Activated naive CD4-positive, alpha-beta T cell treated with anti-CD3 and anti-CD28 coated beads, Interleukin-2, amount 50 U/mL, for 24 hours (primary cell): Measurements from ENCODE around the gene RHOT2.

Experiments
- H3K27ac Mint-ChIP-seq: one replicate; pipeline ENCODE4 v1.8.0; 2021; ENCODE audit warnings: mild to moderate bottlenecking, mixed read lengths
- H3K27me3 Mint-ChIP-seq: one replicate; pipeline ENCODE4 v1.8.0; 2021; ENCODE audit warnings: mixed read lengths
- H3K36me3 Mint-ChIP-seq: one replicate; pipeline ENCODE4 v1.8.0; 2021; ENCODE audit warnings: mixed read lengths
- H3K4me1 Mint-ChIP-seq: one replicate; pipeline ENCODE4 v1.8.0; 2021; ENCODE audit warnings: mixed read lengths
- H3K4me3 Mint-ChIP-seq: one replicate; pipeline ENCODE4 v1.8.0; 2021; ENCODE audit warnings: mild to moderate bottlenecking, mixed read lengths
- H3K9me3 Mint-ChIP-seq: one replicate; pipeline ENCODE4 v1.8.0; 2021; ENCODE audit warnings: mixed read lengths

RHOT2 gene

DNA sequence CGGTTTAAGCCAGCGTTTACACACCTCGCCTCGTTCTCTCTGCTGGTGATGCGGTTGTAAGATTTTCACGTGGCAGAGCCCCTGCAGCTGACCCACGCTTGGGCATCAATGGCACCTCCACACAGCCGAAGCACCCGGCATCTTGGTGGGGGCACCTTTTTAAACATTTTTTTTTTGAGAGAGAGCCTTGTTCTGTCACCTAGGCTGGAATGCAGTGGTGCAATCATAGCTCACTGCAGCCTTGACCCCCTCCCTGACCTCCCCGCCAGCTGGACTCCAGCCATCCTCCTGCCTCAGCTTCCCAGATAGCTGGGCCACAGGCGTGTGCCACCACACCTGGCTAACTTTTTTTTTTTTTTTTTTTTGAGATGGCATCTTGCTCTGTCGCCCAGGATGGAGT is 13.9 kb upstream of the RHOT2 start:
- H3K27me3 Mint-ChIP-seq: no peaks in the 10 kb centered on the region

DNA sequence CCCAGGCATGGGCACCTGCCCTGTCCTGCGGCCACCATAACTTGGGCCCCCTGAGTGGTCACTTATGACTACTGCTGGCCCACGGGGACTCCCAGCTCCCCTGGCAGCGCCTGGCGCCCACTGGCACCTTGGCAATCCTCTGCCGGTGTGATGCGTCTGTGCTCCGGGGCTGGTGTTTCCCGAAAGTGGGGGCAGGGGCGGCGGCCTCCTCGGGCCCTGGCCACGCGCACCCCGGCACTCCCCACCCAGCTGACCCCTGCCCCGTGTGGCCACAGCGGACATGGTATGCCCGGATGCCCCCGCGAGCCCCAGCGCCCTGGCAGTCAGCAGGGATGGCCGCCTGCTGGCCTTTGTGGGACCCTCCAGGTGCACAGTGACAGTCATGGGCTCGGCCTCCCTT is 10.4 kb upstream of the RHOT2 start:
- no peaks in the 10 kb centered on the region for H3K27me3 Mint-ChIP-seq
- no peak overlapping the region for H3K27ac Mint-ChIP-seq
- peaks cover 6% of the 10 kb centered on the region for H3K4me1 Mint-ChIP-seq
- H3K36me3 Mint-ChIP-seq: no peaks in the 10 kb centered on the region
- no peaks in the 10 kb centered on the region for H3K9me3 Mint-ChIP-seq
- H3K4me3 Mint-ChIP-seq: no peak overlapping the region

More for the DNA sequence above, 13.9 kb upstream of the RHOT2 start:
- no peak overlapping the region for H3K27ac Mint-ChIP-seq
- no peak overlapping the region for H3K4me3 Mint-ChIP-seq
- H3K4me1 Mint-ChIP-seq: no peaks in the 10 kb centered on the region
- H3K9me3 Mint-ChIP-seq: no peaks in the 10 kb centered on the region
- no peaks in the 10 kb centered on the region for H3K36me3 Mint-ChIP-seq

DNA sequence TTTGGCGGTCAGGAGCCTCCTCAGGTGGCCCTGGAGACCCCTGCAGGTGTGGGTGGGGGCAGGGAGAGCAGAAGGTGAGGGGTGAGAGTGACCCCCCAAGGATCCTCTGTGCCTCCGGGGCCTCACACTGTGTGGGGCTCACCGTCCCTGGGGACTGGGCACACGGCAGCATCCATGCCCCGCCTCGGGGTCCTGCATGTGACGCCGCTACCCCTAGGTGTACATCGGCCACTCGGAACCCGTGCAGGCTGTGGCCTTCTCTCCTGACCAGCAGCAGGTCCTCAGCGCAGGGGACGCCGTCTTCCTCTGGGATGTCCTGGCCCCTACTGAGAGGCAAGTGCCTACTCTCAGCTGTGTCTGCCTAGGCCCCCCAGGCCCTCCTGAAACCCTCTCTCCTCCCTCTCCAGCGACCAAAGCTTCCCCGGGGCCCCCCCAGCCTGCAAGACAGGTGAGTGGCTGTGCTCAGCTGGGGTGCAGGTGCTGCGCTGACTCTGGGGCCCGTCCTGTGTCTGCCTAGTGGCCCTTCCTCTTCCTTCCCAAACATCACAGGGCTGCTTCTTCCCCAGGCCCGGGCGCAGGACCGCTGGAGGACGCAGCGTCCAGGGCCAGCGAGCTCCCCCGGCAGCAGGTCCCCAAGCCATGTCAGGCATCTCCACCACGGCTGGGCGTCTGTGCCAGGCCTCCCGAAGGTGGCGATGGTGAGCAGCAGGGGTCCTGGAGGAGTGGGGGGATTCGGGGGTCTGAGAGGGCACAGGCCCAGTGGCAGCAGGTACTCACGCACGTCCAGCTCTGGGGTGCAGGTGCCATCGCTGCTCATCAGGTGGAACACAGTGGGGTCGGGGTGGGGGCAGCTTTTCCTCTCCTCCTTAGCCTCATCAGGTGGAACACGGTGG is 9.0 kb upstream of the RHOT2 start:
- Mint-ChIP-seq H3K9me3 (no peaks in the 10 kb centered on the region), H3K4me1 (peaks cover 6% of the 10 kb centered on the region), H3K4me3 (no peak overlapping the region), H3K36me3 (no peaks in the 10 kb centered on the region), H3K27me3 (no peaks in the 10 kb centered on the region), H3K27ac (no peak overlapping the region)

DNA sequence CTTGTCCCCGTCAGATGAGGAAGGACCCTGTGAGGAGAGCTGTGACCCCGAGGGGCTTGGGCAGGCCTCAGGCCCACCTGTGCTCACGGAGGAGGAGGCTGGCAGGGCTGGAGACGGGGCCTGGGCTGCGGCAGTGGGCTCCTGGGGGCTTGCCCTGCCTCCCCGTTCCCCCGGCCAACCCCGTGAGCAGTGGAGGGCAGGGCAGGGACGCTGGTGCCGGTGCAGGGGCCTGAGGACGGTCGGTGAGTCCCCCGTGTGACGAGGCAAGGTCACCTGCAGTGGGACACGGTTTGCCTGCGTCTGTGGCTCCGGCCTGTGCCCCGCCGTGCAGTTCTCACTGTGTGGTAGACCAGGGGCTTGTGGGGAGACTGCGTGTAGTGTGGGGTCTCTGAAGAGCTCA is 8.3 kb upstream of the RHOT2 start:
- H3K27me3 Mint-ChIP-seq: no peaks in the 10 kb centered on the region
- no peak overlapping the region for H3K27ac Mint-ChIP-seq
- peaks cover 6% of the 10 kb centered on the region for H3K4me1 Mint-ChIP-seq
- no peaks in the 10 kb centered on the region for H3K36me3 Mint-ChIP-seq
- no peak overlapping the region for H3K4me3 Mint-ChIP-seq
- H3K9me3 Mint-ChIP-seq: no peaks in the 10 kb centered on the region

DNA sequence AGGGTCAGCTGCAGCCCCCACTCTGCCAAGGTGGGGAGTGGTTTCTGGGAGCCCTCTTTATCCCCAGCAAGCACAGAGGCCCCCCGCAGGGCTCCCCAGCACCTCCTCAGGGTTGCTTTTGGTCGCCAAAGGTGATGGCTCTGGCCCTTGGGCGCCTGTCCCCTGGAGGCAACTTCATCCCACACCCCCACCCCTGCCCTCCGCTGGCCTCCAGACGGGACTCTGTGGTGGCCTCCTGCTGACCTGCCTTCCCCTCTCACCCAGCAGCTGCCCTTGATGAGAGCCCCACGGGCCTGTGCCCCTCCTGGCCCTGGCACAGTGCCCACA is 7.8 kb upstream of the RHOT2 start:
- no peaks in the 10 kb centered on the region for H3K9me3 Mint-ChIP-seq
- H3K27ac Mint-ChIP-seq: no peak overlapping the region
- no peaks in the 10 kb centered on the region for H3K36me3 Mint-ChIP-seq
- peaks cover 6% of the 10 kb centered on the region for H3K4me1 Mint-ChIP-seq
- H3K27me3 Mint-ChIP-seq: no peaks in the 10 kb centered on the region
- no peak overlapping the region for H3K4me3 Mint-ChIP-seq

DNA sequence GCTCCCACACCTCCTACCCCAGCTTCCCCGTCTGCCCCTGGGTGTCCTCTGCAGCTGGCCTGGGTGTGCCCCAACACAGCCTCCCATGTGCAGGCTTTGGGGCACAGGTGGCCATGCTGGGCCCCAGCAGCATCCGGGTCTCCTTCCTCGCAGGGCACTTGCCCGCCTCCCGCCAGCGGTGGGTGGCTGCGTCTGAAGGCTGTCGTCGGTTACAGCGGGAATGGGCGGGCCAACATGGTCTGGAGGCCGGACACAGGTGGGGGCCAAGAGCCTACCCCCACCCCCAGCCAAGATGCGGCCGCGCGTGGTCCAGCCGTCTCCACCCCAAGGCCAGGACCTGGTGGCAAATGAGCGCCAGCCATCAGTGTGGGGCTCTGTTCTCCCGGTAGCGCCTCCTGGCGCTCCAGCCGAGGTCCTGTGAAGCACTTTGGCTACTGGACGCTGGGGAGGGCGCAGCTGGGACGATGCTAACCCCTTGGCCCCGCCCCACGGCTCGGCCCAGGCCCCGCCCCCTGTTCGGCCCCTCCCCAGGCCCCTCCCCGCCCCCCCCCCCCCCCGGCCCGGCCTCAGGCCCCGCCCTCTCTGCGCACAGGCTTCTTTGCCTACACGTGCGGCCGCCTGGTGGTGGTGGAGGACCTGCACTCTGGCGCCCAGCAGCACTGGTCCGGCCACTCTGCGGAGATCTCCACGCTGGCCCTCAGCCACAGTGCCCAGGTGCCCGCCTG is 7.3 kb upstream of the RHOT2 start:
- Mint-ChIP-seq H3K27me3 (no peaks in the 10 kb centered on the region), H3K4me1 (peaks cover 6% of the 10 kb centered on the region), H3K4me3 (peak overlapping the region; percentile 19), H3K9me3 (no peaks in the 10 kb centered on the region), H3K36me3 (no peaks in the 10 kb centered on the region), H3K27ac (no peak overlapping the region)

DNA sequence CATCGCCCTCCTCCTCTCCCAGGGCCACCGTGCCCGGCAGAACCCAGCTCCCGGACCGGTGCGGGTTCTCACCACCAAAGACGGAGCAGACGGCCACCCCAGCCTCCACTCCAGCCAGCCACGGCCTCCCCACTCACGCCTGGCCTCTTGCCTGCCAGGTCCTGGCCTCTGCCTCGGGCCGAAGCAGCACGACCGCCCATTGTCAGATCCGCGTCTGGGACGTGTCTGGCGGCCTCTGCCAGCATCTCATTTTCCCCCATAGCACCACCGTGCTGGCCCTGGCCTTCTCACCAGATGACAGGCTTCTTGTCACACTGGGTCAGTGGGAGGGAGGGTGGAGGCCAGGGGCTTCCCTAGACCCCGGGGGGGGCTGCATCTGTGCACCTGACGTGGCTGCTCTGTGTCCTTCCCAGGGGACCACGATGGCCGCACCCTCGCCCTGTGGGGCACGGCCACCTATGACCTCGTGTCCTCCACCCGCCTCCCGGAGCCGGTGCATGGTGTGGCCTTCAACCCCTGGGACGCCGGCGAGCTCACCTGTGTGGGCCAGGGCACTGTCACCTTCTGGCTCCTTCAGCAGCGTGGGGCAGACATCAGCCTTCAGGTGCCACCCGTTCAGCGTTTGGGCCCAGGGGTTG is 6.6 kb upstream of the RHOT2 start:
- no peaks in the 10 kb centered on the region for H3K9me3 Mint-ChIP-seq

DNA sequence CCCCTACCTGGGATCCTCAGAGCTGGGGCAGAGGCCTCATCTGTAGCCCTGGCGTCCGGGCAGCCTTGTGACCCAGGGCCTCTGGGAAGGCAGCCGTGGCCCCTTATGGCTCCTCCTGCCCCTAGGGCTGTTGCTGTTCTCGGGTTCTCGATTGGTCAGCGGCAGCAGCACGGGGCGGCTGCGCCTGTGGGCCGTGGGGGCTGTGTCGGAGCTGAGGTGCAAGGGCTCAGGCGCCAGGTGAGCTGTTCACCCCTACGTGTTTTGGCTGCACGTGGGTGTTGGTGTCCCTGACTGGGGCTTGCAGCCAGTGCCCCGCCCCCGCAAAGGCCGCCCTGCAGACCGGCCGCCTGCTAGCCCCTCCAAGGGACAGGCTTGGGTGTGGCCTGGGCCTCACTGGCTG is 5.8 kb upstream of the RHOT2 start:
- peaks cover 6% of the 10 kb centered on the region for H3K4me1 Mint-ChIP-seq
- H3K36me3 Mint-ChIP-seq: no peaks in the 10 kb centered on the region

More for the DNA sequence above, 6.6 kb upstream of the RHOT2 start:
- H3K4me3 Mint-ChIP-seq: peak overlapping the region; percentile 19
- no peaks in the 10 kb centered on the region for H3K27me3 Mint-ChIP-seq
- H3K36me3 Mint-ChIP-seq: no peaks in the 10 kb centered on the region
- no peak overlapping the region for H3K27ac Mint-ChIP-seq
- peaks cover 6% of the 10 kb centered on the region for H3K4me1 Mint-ChIP-seq

DNA sequence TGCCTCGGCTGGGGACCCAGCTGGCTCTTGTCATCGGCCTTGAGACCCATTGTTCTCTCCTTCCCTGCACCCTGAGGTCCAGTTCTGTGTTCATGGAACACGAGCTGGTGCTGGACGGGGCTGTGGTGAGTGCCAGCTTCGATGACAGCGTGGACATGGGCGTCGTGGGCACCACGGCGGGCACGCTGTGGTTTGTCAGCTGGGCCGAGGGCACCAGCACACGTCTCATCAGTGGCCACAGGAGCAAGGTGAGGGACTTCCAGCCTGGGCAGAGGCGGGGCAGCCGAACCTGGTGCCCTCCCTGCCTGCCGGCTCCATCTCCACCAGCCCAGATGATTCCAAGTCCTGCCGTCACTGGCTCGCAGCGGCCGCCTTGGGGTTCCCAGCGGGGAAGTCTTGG is 5.3 kb upstream of the RHOT2 start:
- peak overlapping the region; percentile 35 for H3K27ac Mint-ChIP-seq
- no peaks in the 10 kb centered on the region for H3K27me3 Mint-ChIP-seq
- H3K4me1 Mint-ChIP-seq: peaks cover 7% of the 10 kb centered on the region
- H3K4me3 Mint-ChIP-seq: no peak overlapping the region
- H3K36me3 Mint-ChIP-seq: no peaks in the 10 kb centered on the region
- no peaks in the 10 kb centered on the region for H3K9me3 Mint-ChIP-seq

More for the DNA sequence above, 5.8 kb upstream of the RHOT2 start:
- Mint-ChIP-seq H3K27ac (no peak overlapping the region), H3K4me3 (no peak overlapping the region), H3K9me3 (no peaks in the 10 kb centered on the region), H3K27me3 (no peaks in the 10 kb centered on the region)

DNA sequence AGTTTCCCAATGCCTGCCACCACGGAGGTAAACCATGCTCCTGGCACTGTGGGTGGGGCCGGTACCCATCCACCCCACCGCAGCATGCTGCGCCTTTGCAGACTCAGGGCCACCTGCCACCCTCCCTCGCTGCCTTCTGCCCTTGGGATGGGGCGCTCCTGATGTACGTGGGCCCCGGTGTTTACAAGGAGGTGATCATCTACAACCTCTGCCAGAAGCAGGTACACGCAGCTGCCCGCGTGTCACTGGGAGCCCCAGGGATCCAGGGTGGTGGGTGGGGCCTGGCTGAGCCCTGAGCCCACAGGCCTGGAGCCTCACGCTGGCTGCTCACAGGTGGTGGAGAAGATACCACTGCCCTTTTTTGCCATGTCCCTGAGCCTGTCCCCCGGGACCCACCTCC is 1.4 kb upstream of the RHOT2 start:
- no peak overlapping the region for H3K27ac Mint-ChIP-seq
- no peak overlapping the region for H3K4me3 Mint-ChIP-seq
- H3K9me3 Mint-ChIP-seq: no peaks in the 10 kb centered on the region
- no peaks in the 10 kb centered on the region for H3K36me3 Mint-ChIP-seq
- H3K27me3 Mint-ChIP-seq: no peaks in the 10 kb centered on the region
- H3K4me1 Mint-ChIP-seq: peaks cover 7% of the 10 kb centered on the region

DNA sequence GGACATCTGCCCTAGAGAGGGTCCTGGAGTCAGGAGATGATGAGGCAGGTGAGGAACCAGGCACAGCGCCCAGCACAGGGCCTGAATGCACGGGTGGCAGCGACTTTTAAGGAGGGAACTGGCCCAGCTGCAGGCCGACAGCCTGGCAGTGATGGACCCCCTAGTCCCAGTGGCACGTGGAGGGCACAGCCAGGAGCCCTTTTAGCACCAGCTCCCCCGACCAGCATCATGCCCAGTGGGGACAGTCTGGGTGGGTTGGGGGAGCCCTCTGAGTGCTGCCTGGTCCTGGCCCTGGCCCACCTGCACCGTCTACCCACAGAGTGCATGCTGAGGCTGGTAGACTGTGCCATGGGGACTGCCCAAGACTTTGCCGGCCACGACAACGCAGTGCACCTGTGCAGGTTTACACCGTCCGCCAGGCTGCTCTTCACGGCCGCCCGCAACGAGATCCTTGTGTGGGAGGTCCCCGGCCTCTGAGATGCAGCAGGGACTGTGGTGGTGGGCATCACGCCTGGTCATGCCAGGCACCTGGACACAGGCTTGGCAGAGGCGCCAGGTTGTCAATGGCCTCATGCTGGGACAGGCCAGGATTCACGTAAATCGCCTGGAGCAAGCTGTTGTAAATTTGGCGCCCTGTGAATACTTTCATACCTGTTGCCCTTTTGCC is 686 bp upstream of the RHOT2 start:
- Mint-ChIP-seq H3K9me3 (no peaks in the 10 kb centered on the region), H3K4me1 (peaks cover 7% of the 10 kb centered on the region), H3K4me3 (peak overlapping the region; percentile 76), H3K36me3 (no peaks in the 10 kb centered on the region), H3K27ac (peak overlapping the region; percentile 65), H3K27me3 (no peaks in the 10 kb centered on the region)

DNA sequence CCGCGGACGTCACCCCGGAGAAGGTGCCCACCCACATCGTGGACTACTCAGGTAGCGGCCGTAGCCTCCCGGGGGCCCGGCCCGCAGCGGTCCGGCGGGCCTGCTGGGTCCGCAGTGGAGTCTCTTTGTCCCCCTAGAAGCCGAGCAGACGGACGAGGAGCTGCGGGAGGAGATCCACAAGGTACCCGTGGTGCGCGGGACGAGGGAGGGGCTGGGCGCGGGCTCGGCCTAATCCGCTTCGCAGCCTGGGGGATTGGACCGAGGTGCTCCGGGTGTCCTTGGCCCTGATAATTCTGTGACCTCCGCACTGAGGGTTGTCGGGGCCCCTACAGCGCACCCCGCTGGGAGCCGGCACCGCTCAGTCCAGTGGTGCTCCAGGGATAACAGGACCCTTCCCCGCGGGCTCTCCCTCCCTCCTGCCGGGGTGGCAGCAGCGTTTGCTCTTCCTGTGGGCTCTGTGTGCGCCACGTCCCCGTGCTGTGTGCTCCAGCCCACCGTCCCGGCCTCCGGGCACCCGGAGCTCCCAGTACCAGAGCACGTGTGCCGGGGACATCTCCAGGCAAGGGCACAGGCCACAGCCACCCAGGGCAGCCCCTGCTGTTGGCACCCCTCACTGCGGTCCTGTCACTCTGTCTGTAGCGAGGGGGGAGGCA is 713 bp downstream of the RHOT2 start:
- Mint-ChIP-seq H3K9me3 (no peaks in the 10 kb centered on the region), H3K4me1 (peaks cover 7% of the 10 kb centered on the region), H3K4me3 (peak overlapping the region; percentile 76), H3K36me3 (no peaks in the 10 kb centered on the region), H3K27ac (no peak overlapping the region), H3K27me3 (no peaks in the 10 kb centered on the region)

DNA sequence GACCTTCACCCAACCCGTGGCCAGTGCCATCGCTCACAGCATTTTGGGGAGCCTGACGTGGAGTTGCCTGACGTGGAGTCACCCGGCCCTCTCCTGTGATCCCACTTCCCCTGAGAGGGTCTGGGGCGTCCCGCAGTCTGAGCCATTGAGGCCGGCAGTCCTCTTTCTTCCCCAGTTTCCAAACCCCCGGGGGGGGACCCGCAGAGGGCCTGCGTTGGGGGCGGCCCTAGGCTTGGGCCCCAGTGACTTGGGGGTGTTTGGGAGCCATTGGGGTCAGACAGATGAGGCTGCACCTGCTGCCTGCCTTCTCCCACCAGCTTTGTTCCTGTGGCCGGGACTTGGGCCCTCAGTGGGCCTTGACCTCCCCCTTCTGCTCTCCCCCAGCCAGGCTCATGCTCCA is 1.7 kb downstream of the RHOT2 start:
- no peaks in the 10 kb centered on the region for H3K36me3 Mint-ChIP-seq
- peak overlapping the region; percentile 76 for H3K4me3 Mint-ChIP-seq
- peaks cover 7% of the 10 kb centered on the region for H3K4me1 Mint-ChIP-seq
- no peak overlapping the region for H3K27ac Mint-ChIP-seq
- H3K27me3 Mint-ChIP-seq: no peaks in the 10 kb centered on the region
- H3K9me3 Mint-ChIP-seq: no peaks in the 10 kb centered on the region

DNA sequence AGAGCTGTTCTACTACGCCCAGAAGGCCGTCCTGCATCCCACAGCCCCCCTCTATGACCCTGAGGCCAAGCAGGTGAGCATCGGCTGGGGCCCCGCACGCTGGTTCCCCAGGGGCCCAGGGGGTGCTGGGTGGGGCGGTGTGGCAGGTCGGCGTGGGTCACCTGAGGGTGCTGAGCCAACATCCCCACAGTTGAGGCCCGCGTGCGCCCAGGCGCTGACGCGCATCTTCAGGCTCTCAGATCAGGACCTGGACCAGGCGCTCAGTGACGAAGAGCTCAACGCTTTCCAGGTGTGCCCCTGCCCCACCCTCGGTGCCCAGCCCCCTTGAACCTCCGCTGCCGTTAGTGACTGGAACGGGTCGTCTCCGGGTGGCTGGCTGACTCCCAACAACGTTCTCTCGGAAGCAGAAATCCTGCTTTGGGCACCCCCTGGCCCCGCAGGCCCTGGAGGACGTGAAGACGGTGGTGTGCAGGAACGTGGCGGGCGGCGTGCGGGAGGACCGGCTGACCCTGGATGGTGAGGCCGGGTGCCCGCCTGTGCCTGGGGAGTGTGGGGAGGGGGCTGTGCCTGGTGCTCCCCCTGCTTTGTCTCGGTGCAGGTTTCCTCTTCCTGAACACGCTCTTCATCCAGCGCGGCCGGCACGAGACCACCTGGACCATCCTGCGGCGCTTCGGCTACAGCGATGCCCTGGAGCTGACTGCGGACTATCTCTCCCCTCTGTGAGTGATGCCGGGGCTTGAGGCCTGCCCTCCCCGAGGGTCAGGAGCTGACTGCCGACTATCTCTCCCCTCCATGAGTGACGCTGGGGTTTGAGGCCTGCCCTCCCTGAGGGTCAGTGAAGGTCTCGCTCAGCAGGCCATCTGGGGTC is 2.8 kb downstream of the RHOT2 start:
- H3K4me1 Mint-ChIP-seq: peaks cover 7% of the 10 kb centered on the region
- no peaks in the 10 kb centered on the region for H3K36me3 Mint-ChIP-seq
- H3K27me3 Mint-ChIP-seq: no peaks in the 10 kb centered on the region
- no peak overlapping the region for H3K4me3 Mint-ChIP-seq
- H3K9me3 Mint-ChIP-seq: no peaks in the 10 kb centered on the region
- no peak overlapping the region for H3K27ac Mint-ChIP-seq
